Measurements from ENCODE around the gene IFT57. TPM values are rescaled to one million over a fixed set of nuclear protein-coding genes. Genes with fewer than 3 reads are reported as not detected.

IFT57 gene
- total and polyA plus RNA-seq, 8 donors = 68.8 to 273 (median 80.8) TPM

DNA sequence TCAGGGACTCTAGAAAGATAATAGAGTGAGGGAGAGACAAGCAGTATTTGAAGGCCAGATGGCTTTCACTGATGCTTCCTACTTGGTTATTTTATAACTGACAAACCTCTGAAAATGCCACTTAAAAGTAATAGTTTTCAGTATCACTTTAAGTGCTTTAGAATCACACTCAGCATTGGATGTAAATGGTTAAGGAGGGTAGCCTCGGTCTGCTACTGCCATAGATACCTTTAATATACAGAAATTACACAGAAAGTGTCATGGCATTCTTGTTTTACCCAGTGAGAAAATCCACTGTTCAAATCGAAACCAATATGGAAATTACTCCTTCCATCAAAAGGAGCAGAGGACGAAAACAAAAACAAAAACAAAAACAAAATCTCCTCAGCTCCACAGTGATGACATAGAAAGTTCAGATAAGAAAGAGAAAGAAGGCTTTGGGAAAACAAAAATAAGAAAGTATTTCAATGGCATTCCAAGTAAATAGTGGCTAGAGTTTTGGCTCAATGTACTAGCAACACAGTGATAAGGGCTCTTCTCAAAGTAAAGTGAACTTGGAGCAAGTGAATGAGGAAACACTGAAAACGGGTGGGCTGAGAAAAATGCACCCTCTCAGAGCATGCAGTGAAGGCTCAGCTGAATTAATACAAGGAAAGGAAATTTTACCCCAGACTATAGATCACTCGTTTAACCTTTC is 88.2 kb downstream of the IFT57 start:
- H3K27ac ChIP-seq = peak overlapping the region; percentile 73 to 80
- DNase-seq (no peak), ATAC-seq (peak; percentile 37)
- intact Hi-C loops (cut with DNase I) = no loop called here
- no peaks in the 10 kb centered on the region for H3K9me3 ChIP-seq
- H3K4me1 ChIP-seq = peaks cover 11 to 42% of the 10 kb centered on the region in 2 donors
- no peaks in the 10 kb centered on the region for H3K36me3 ChIP-seq
- no peak overlapping the region for H3K4me3 ChIP-seq
- no peaks in the 10 kb centered on the region for H3K27me3 ChIP-seq
- TF ChIP-seq CTCF (IDR thresholded peaks at IDR 0.05) = no peak

- TF ChIP-seq CTCF (IDR thresholded peaks at IDR 0.05) = no peak
- Histone ChIP-seq H3K4me1 (peaks cover 11 to 42% of the 10 kb centered on the region in 2 donors), H3K27ac (peak overlapping the region; percentile 73 to 80), H3K9me3 (no peaks in the 10 kb centered on the region), H3K4me3 (no peak overlapping the region), H3K27me3 (no peaks in the 10 kb centered on the region), H3K36me3 (no peaks in the 10 kb centered on the region)
- ATAC-seq = peak; percentile 2
- DNase-seq = no peak
- intact Hi-C loops (cut with DNase I) = no loop called here
These were observed 89.2 kb downstream of the IFT57 start for GRCh38 chr3:108133048-108133369.

DNA sequence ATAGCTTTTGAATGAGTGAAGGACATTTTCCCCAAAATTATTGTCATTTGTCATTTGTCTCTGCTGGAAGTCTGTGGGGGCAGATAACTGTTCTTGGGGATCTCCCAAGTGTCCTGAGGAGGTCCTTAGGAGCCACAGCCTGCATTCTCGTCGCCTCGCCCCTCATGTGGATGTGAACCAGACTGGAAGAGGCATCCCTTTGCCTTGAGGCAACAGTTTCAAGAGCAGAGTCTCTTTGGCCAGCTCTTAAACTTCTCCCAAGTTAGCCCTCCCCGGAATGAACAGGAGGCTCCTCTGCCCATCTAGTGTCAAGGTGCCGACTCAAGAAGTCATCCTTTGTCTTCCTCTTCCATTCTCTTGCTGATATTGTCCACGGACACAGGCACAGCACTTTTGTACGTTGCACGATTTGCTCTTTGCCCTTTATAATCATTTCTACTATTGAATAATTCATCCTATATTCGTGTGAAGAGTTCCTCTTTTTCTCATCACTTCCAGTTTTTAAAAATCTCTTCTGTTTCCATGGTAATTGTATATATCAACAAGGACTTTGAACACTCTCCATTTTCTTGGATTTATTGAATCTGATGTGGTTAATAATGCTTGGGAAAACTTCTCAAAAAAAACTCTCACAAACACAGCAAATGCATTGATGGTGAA is 90.6 kb downstream of the IFT57 start:
- no peaks in the 10 kb centered on the region for H3K36me3 ChIP-seq
- peaks cover 11 to 56% of the 10 kb centered on the region in 2 donors for H3K4me1 ChIP-seq
- no peak for TF ChIP-seq CTCF (IDR thresholded peaks at IDR 0.05)
- H3K9me3 ChIP-seq = no peaks in the 10 kb centered on the region
- intact Hi-C loops (cut with DNase I) = no loop called here
- DNase-seq (no peak), ATAC-seq (no peak)
- H3K27me3 ChIP-seq = no peaks in the 10 kb centered on the region
- peak overlapping the region in 1 of 2 donors; percentile 73 for H3K27ac ChIP-seq
- no peak overlapping the region for H3K4me3 ChIP-seq

DNA sequence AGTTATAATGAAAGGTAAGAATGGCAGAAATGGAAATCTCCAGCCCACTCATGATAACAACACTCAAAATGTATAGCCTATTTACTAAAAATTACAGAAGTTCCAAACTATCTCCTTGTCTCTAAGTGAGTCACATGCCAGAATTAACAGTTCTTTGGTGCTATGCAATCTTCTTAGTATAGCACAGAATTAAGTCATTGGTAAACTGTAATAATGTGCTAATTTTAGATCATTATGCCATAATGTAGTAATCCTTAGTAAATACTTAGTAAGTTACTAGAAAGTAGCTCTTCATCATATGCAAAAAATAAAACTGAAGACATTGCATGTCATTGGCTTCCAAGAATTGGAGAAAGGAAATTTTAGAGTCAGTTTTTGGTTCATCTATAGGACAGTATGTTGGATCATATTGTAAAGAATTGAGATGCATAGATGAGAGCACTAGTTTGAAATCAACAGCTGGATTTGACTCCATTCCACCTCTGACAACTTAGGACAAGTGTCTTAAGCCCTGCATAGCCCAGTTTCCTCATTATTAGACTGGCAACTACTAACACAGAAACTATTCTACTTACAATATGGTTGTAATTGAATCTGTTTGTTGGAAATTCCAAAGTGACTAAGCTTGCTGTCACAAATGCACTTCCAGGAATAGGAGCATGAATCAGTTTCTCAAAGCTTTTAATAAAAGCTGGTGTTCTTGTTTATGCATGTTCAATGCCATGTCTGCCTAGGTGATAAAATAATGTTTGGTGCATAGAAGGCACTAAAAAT is 91.3 kb downstream of the IFT57 start:
- no peaks in the 10 kb centered on the region for H3K36me3 ChIP-seq
- no peak overlapping the region for H3K4me3 ChIP-seq
- ATAC-seq (peak; percentile 26), DNase-seq (no peak)
- peaks cover 11 to 61% of the 10 kb centered on the region in 2 donors for H3K4me1 ChIP-seq
- no peak for TF ChIP-seq CTCF (IDR thresholded peaks at IDR 0.05)
- H3K27me3 ChIP-seq = no peaks in the 10 kb centered on the region
- no peaks in the 10 kb centered on the region for H3K9me3 ChIP-seq
- intact Hi-C loops (cut with DNase I) = no loop called here
- H3K27ac ChIP-seq = peak overlapping the region in 1 of 2 donors; percentile 73

- Histone ChIP-seq H3K27ac (peak overlapping the region in 1 of 2 donors; percentile 73), H3K4me3 (no peak overlapping the region), H3K9me3 (no peaks in the 10 kb centered on the region), H3K27me3 (no peaks in the 10 kb centered on the region), H3K36me3 (no peaks in the 10 kb centered on the region), H3K4me1 (peaks cover 11 to 68% of the 10 kb centered on the region in 2 donors)
- DNase-seq (no peak), ATAC-seq (no peak)
- no peak for TF ChIP-seq CTCF (IDR thresholded peaks at IDR 0.05)
- intact Hi-C loops (cut with DNase I) = no loop called here
These were observed 92.0 kb downstream of the IFT57 start for GRCh38 chr3:108130236-108130635.
